ENCODE results near the gene SLC9A9. TPM values are rescaled to one million over a fixed set of nuclear protein-coding genes. Genes with fewer than 3 reads are reported as not detected.

SLC9A9 gene
- total RNA-seq, 6 experiments from 2014 or later = 1.3 to 6.3 (median 3.0) TPM

GRCh38 chr3:143479727-143480126 is 368.5 kb downstream of the SLC9A9 start:
- 57% methylated on average over 1 of the region's 1 CpG for WGBS (ENCODE audit: insufficient coverage, low coverage, low lambda C conversion rate, missing lambda C conversion rate)
- intact Hi-C loops (cut with DNase I) = no loop called here

GRCh38 chr3:143478115-143478693 is 370.1 kb downstream of the SLC9A9 start:
- H3K4me3 ChIP-seq = no peak overlapping the region
- H3K4me1 ChIP-seq = no peaks in the 10 kb centered on the region
- TF ChIP-seq CTCF (IDR thresholded peaks at IDR 0.05) = no peak
- no peaks in the 10 kb centered on the region for H3K36me3 ChIP-seq
- no peaks in the 10 kb centered on the region for H3K9me3 ChIP-seq
- ATAC-seq (peak in 1 of 4 donors; percentile 17), DNase-seq (no peak)
- intact Hi-C loops (cut with DNase I) = no loop called here
- no peaks in the 10 kb centered on the region for H3K27me3 ChIP-seq
- H3K27ac ChIP-seq = no peak overlapping the region
- 48% methylated on average over 2 of the region's 3 CpGs for WGBS (ENCODE audit: insufficient coverage, low coverage, low lambda C conversion rate, missing lambda C conversion rate)

More at GRCh38 chr3:143479727-143480126, 368.5 kb downstream of the SLC9A9 start:
- H3K4me3 ChIP-seq = no peak overlapping the region
- H3K27ac ChIP-seq = no peak overlapping the region
- no peaks in the 10 kb centered on the region for H3K9me3 ChIP-seq
- H3K36me3 ChIP-seq = no peaks in the 10 kb centered on the region
- TF ChIP-seq POLR2A (IDR thresholded peaks at IDR 0.05) (no peak), CTCF (IDR thresholded peaks at IDR 0.05) (no peak)
- no peaks in the 10 kb centered on the region for H3K4me1 ChIP-seq
- DNase-seq (no peak), ATAC-seq (no peak)
- no peaks in the 10 kb centered on the region for H3K27me3 ChIP-seq

GRCh38 chr3:143476965-143477640 is 371.2 kb downstream of the SLC9A9 start:
- 52% methylated on average over 2 of the region's 7 CpGs for WGBS (ENCODE audit: insufficient coverage, low coverage, low lambda C conversion rate, missing lambda C conversion rate)
- H3K27ac ChIP-seq = no peak overlapping the region
- no peak for TF ChIP-seq POLR2A (IDR thresholded peaks at IDR 0.05)
- TF ChIP-seq CTCF (IDR thresholded peaks at IDR 0.05) = no peak
- DNase-seq (no peak), ATAC-seq (no peak)
- no peaks in the 10 kb centered on the region for H3K9me3 ChIP-seq
- H3K36me3 ChIP-seq = no peaks in the 10 kb centered on the region
- no peak overlapping the region for H3K4me3 ChIP-seq
- no peaks in the 10 kb centered on the region for H3K27me3 ChIP-seq
- no peaks in the 10 kb centered on the region for H3K4me1 ChIP-seq
- intact Hi-C loops (cut with DNase I) = no loop called here

GRCh38 chr3:143475981-143476380 is 372.3 kb downstream of the SLC9A9 start:
- Histone ChIP-seq H3K9me3 (no peaks in the 10 kb centered on the region), H3K27ac (no peak overlapping the region), H3K36me3 (no peaks in the 10 kb centered on the region), H3K4me1 (no peaks in the 10 kb centered on the region), H3K4me3 (no peak overlapping the region), H3K27me3 (no peaks in the 10 kb centered on the region)
- no peak for TF ChIP-seq CTCF (IDR thresholded peaks at IDR 0.05)
- TF ChIP-seq POLR2A (IDR thresholded peaks at IDR 0.05) = no peak
- ATAC-seq (no peak), DNase-seq (no peak)
- intact Hi-C loops (cut with DNase I) = no loop called here
- WGBS (ENCODE audit: insufficient coverage, low coverage, low lambda C conversion rate, missing lambda C conversion rate) = 47% methylated on average over 3 of the region's 3 CpGs

Measured in right lobe of liver (tissue), 6 donors.